ENCODE measurements around the gene PKN3. TPM values are rescaled to one million over a fixed set of nuclear protein-coding genes. Genes with fewer than 3 reads are reported as not detected.
"Not testable (repeated sequence)": the region's sequence is repeated elsewhere in the genome, so short reads cannot be mapped to it uniquely, and the experiment has no call there.

PKN3 gene
- polyA plus RNA-seq: 1 to 10 TPM; 2.1 to 3.9 (median 2.9) TPM

DNA sequence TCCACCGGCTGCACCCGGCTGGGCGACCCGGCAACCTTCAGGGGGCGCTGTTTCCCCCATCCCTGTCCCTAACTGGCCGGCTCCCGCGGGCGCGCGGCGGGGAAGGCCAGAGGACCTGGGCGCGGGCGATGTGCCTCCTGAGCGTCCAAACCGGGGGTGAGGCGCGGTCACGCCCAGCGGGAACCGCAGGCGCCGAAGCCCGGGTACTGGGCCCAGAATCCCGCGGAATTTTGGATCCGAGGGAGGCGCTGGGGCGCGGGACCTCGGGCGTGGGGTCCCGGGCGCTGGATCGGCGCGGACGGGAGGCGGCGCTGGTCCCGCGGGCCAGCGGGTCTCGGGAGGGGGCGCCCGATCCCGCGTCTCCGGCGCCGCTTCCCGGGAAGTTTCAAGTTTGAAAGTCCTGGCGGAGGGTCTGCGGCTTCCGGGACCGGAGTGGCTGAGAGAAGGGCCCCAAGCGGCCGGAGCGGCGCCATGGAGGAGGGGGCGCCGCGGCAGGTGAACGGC lies at the start of gene PKN3:
Gene PKN3 (plus strand): TSS at position 59 of the 504 bp plus-strand sequence. CDS start 413 bp downstream, at position 472.
- H3K9me3 Mint-ChIP-seq: no peaks in the 10 kb centered on the region
- DNase-seq: peak; percentile 82 to 85 (median 84)
- H3K27me3 Mint-ChIP-seq (ENCODE audit: low read depth in 3 of 3): peaks cover 0 to 2% (median under 1%) of the 10 kb centered on the region in 3 donors
- peaks cover 6 to 10% of the 10 kb centered on the region in 2 donors for H3K4me1 Mint-ChIP-seq
- H3K4me3 Mint-ChIP-seq: peak within 1 kb of the TSS; percentile 84 to 95 (median 91)
- H3K27ac Mint-ChIP-seq: peak within 1 kb of the TSS in 3 of 6 donors; percentile 55 to 89 (median 69)
- no peaks in the 10 kb centered on the region for H3K36me3 Mint-ChIP-seq

DNA sequence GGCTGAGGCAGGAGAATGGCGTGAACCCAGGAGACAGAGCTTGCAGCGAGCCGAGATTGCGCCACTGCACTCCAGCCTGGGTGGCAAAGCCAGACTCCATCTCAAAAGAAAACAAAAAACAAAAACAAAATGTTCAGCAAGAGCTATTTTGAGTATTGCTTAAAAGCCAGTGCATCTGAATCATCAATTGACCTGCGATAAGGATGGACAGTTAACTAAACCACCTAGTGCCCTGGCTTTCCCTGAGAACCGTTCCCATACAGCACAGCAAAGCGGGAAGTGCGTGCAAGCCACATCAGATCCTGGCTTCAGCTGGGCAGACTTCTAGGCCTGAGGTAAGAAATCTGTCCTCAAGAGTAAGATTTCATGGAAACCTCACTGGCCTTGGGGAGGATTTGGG lies 48.4 kb upstream of the PKN3 start:
- Mint-ChIP-seq H3K4me1 (peaks cover 9% of the 10 kb centered on the region in 2 donors), H3K36me3 (no peaks in the 10 kb centered on the region), H3K27me3 (ENCODE audit: low read depth in 3 of 3) (peaks cover 0 to 7% (median 5%) of the 10 kb centered on the region in 3 donors), H3K27ac (peak overlapping the region in 1 of 6 donors; percentile 64), H3K9me3 (no peaks in the 10 kb centered on the region), H3K4me3 (no peak overlapping the region)
- no peak for DNase-seq

DNA sequence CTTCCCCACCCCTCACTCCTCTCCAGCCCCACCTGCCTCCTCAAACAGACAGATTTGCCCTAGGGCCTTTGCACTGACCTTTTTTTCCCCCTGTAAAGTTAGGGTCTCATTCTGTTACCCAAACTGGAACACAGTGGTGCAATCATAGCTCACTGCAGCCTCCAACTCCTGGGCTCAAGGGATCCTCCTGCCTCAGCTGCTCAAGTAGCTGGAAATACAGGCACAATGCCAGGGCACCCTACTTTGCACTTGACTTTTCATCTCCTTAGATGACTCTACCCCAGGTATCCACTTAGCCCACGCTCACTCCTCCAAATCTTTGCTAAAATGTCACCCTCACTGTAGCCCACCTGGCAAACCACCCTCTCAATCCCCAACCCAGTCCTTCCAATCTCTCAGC lies 47.8 kb upstream of the PKN3 start:
- Mint-ChIP-seq H3K27me3 (ENCODE audit: low read depth in 3 of 3) (peaks cover 0 to 7% (median 5%) of the 10 kb centered on the region in 3 donors), H3K36me3 (no peaks in the 10 kb centered on the region), H3K4me3 (peak overlapping the region; percentile 6 to 74 (median 33)), H3K4me1 (peaks cover 9% of the 10 kb centered on the region in 2 donors), H3K9me3 (no peaks in the 10 kb centered on the region), H3K27ac (peak overlapping the region in 4 of 6 donors; percentile 3 to 64 (median 16))
- no peak for DNase-seq

DNA sequence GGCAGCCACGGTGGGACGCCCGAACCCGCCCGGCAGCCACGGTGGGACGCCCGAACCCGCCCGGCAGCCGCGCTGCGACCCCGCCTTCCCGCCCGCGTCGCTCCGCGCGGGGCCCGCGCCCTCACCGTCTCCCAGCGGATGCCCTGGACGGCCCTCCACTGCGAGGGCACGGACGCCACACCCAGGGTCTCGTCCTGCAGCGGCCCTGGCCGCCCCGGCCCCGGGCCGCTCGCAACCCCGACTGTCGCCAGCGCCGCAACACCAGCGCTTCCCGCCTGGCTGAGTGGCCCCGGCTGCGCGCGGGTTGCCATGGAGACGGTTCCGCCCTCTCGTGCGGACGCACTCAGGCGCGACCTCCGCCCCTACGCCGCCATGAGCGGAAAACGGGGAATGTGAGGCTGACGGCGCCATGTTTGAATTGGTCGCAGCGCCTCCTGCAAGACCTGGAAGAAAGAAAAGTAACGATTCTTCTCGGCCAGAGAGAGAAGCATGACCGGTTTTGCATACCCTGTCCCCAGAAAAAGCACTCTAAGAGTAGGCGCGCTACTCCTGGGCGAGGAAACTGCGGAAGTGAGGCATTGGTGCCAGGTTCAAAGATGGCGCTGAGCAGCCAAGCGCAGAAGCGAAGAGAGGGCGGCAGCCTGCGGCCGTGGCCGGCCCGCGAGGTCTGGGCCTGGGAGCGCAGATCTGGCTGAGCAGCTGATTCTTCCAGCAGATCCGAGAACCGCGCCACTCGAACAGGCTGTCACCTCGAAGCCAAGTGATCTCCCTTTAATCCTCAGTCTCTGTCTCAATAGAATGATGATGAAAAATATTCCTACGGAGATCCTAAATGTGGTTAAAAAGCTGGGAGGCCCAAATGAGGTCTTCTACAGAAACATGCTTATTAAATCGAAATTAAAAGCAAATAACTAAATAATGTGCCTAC lies 45.6 kb upstream of the PKN3 start, which contains the start of gene DYNC2I2:
Gene DYNC2I2 (minus strand): TSS at position 432 of the 928 bp plus-strand sequence. CDS start 121 bp downstream, at position 311.
- H3K27me3 Mint-ChIP-seq (ENCODE audit: low read depth in 3 of 3): peaks cover 0 to 7% (median 5%) of the 10 kb centered on the region in 3 donors

DNA sequence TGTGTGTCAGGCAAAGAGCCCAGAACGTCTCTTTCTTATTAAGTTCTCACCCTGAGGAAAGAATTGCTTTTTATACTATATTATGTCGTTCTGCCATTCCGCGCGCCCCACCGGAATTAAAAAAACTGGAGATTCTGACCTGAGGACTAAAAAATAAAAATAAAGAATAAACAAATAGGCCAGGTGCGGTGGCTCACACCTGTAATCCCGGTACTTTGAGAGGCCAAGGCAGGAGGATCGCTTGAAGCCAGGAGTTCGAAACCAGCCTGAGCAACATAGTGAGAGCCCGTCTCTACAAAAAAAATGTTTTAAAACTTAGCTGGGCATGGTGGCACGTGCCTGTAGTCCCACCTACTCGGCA lies 45.0 kb upstream of the PKN3 start:
- Mint-ChIP-seq H3K4me3 (peak overlapping the region; percentile 88 to 97 (median 93)), H3K27ac (peak overlapping the region; percentile 95 to 100 (median 100)), H3K4me1 (peaks cover 9% of the 10 kb centered on the region in 2 donors), H3K36me3 (no peaks in the 10 kb centered on the region), H3K27me3 (ENCODE audit: low read depth in 3 of 3) (peaks cover 0 to 7% (median 5%) of the 10 kb centered on the region in 3 donors), H3K9me3 (no peaks in the 10 kb centered on the region)
- DNase-seq: no peak

More for the DNA sequence above, 45.6 kb upstream of the PKN3 start, which contains the start of gene DYNC2I2:
- H3K4me3 Mint-ChIP-seq: peak within 1 kb of the TSS; percentile 88 to 97 (median 93)
- no peaks in the 10 kb centered on the region for H3K36me3 Mint-ChIP-seq
- no peaks in the 10 kb centered on the region for H3K9me3 Mint-ChIP-seq
- H3K27ac Mint-ChIP-seq: peak within 1 kb of the TSS; percentile 95 to 100 (median 100)
- DNase-seq: peak; percentile 96 to 97 (median 96)
- peaks cover 9% of the 10 kb centered on the region in 2 donors for H3K4me1 Mint-ChIP-seq

DNA sequence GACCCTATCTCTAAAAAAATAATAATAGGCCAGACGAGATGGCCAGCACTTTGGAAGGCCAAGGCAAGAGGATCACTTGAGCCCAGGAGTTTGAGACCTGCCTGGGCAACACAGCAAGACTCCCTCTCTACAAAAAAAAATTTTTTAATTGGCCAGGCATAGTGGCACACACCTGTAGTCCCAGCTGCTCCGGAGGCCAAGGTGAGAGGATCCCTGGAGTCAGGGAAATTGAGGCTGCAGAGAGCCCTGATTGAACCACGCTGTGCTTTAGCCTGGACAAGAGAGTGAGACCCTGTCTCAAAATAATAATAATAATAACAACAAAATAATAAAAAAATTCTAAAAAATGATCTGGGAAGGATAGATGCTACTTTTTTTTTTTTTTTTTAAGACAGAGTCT lies 44.5 kb upstream of the PKN3 start:
- Mint-ChIP-seq H3K27ac (peak overlapping the region in 3 of 6 donors; percentile 95 to 100 (median 100)), H3K4me3 (peak overlapping the region in 2 of 5 donors; percentile 15 to 21), H3K9me3 (no peaks in the 10 kb centered on the region)

DNA sequence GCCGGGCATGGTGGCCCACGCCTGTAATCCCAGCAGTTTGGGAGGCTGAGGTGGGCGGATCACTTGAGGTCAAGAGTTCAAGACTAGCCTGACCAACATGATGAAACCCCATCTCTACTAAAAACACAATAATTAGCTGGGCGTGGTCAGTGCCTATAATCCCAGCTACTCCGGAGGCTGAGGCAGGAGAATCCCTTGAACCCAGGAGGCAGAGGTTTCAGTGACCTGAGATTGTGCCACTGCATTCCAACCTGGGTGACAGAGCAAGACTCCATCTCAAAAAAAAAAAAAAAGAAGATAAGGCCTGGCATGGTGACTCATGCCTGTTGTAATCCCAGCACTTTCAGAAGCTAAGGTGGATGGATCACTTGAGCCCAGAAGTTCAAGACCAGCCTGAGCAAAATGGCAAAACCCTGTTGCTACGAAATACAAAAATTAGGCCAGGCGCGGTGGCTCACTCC lies 35.8 kb upstream of the PKN3 start:
- not testable (repeated sequence) for H3K27me3 Mint-ChIP-seq (ENCODE audit: low read depth in 3 of 3); H3K27ac Mint-ChIP-seq; H3K36me3 Mint-ChIP-seq; DNase-seq; H3K4me3 Mint-ChIP-seq; H3K4me1 Mint-ChIP-seq; H3K9me3 Mint-ChIP-seq

More for the DNA sequence above, 44.5 kb upstream of the PKN3 start:
- Mint-ChIP-seq H3K4me1 (peaks cover 9% of the 10 kb centered on the region in 2 donors), H3K36me3 (no peaks in the 10 kb centered on the region), H3K27me3 (ENCODE audit: low read depth in 3 of 3) (peaks cover 0 to 7% (median 5%) of the 10 kb centered on the region in 3 donors)
- DNase-seq: no peak

DNA sequence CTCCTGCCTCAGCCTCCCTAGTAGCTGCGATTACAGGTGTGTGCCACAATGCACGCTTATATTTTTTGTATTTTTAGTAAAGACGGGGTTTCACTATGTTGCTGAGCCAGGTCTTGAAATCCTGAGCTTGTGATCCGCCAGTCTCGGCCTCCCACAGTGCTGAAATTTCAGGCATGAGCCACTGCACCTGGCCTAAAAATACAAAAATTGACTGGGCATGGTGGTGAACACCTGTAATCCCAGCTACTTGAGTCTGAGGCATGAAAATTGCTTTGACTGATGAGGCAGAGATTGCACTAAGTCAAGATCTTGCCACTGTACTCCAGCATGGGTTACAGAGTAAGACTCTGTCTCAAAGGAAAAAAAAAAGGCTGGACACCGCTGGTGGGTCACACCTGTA lies 32.5 kb upstream of the PKN3 start:
- DNase-seq: no peak
- Mint-ChIP-seq H3K27ac (no peak overlapping the region), H3K9me3 (no peaks in the 10 kb centered on the region), H3K36me3 (no peaks in the 10 kb centered on the region), H3K4me3 (no peak overlapping the region), H3K4me1 (no peaks in the 10 kb centered on the region), H3K27me3 (ENCODE audit: low read depth in 3 of 3) (no peaks in the 10 kb centered on the region)

DNA sequence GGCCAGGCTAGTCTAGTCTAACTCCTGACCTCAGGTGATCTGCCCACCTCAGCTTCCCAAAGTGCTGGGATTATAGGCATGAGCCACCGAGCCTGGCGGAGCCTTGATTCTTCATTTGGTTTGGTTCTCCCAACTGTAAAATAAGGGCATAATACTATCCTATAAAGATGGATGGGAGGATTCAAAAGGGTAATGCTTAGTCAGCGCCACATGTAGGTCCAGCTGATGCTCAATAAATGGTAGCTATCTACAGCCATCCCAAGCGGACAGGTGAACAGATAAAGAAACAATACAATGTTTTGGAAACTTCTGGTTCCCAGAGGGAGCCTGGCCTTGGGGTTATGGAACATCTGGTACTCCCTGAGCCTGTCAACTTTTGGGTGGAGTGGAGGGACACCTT lies 26.9 kb upstream of the PKN3 start:
- Mint-ChIP-seq H3K36me3 (no peaks in the 10 kb centered on the region), H3K27ac (no peak overlapping the region), H3K27me3 (ENCODE audit: low read depth in 3 of 3) (no peaks in the 10 kb centered on the region), H3K9me3 (no peaks in the 10 kb centered on the region), H3K4me3 (no peak overlapping the region), H3K4me1 (no peaks in the 10 kb centered on the region)
- DNase-seq: no peak

DNA sequence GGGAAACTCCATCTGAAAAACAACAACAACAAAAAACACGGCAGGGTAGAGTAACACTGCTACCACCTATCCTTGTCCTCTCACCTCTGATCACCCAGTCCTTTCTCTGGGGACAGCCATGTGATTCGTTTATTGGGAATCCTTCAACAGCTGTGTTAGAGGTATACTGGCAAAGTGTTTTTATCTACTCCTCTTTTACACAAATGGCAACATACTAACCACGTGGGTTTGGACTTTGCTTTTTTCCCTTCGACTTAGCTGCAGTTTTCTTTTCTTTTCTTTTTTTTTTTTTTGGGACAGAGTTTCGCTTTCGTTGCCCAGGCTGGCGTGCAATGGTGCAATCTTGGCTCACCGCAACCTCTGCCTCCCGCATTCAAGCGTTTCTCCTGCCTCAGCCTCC lies 24.5 kb upstream of the PKN3 start:
- no peak for DNase-seq
- no peaks in the 10 kb centered on the region for H3K27me3 Mint-ChIP-seq (ENCODE audit: low read depth in 3 of 3)
- no peaks in the 10 kb centered on the region for H3K36me3 Mint-ChIP-seq
- H3K9me3 Mint-ChIP-seq: no peaks in the 10 kb centered on the region
- no peak overlapping the region for H3K27ac Mint-ChIP-seq
- H3K4me1 Mint-ChIP-seq: peaks cover 4 to 7% of the 10 kb centered on the region in 2 donors
- no peak overlapping the region for H3K4me3 Mint-ChIP-seq

DNA sequence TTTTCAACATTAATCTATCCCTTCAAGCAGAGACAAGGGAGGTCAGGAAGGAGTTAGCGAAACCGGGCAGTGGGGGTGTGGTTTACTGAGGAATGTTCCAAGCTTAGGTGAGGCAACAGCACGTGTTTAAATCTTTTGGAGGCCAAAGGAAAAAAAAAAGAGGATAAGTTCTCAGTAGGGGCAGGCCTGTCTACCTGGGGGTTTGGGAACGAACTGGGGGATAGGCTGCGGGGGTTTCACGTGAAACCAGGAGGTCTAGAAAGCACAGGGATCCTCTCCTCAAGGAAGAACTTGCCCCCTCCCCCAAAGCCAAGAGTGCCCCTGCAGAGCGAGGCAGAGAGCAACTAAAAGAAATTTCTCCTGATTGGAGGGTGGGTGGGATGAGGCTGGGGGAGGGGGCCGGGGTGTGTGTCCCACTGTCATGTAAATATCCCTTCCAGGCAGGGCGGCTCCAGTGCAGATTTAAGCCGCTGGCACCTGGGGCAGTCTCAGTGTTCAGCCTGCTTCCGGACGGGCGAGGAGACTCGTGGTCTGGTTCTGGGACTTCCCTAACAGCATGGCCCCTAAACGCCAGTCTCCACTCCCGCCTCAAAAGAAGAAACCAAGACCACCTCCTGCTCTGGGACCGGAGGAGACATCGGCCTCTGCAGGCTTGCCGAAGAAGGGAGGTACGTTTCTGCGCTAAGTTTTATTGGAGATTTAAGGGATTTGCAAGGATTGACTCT lies 18.8 kb upstream of the PKN3 start:
- Mint-ChIP-seq H3K4me3 (peak overlapping the region; percentile 92 to 99 (median 98)), H3K36me3 (peaks cover 0 to 4% (median 0%) of the 10 kb centered on the region in 3 donors), H3K27me3 (ENCODE audit: low read depth in 3 of 3) (peaks cover 0 to 13% (median 4%) of the 10 kb centered on the region in 3 donors), H3K9me3 (no peaks in the 10 kb centered on the region), H3K27ac (peak overlapping the region; percentile 95 to 100 (median 98)), H3K4me1 (peaks cover 53 to 57% of the 10 kb centered on the region in 2 donors)
- peak; percentile 33 to 49 (median 47) for DNase-seq

DNA sequence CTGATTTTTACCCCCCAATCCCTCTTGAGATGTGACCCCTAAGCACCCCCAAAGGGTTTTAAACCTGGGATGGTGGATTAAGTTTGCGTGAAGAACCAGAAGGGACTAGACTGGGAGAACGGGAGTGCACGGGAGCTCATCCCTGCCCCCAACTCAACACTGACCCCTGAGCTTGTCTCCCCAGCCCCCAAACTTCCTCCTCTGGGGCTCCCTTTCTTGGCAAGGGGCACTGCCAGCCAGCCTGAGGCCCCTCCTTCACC lies 18.3 kb upstream of the PKN3 start:
- Mint-ChIP-seq H3K27ac (peak overlapping the region; percentile 95 to 100 (median 98)), H3K4me3 (peak overlapping the region; percentile 92 to 99 (median 98)), H3K27me3 (ENCODE audit: low read depth in 3 of 3) (peaks cover 0 to 14% (median 4%) of the 10 kb centered on the region in 3 donors), H3K36me3 (peaks cover 0 to 4% (median 0%) of the 10 kb centered on the region in 3 donors), H3K9me3 (no peaks in the 10 kb centered on the region), H3K4me1 (peaks cover 53 to 57% of the 10 kb centered on the region in 2 donors)
- no peak for DNase-seq

DNA sequence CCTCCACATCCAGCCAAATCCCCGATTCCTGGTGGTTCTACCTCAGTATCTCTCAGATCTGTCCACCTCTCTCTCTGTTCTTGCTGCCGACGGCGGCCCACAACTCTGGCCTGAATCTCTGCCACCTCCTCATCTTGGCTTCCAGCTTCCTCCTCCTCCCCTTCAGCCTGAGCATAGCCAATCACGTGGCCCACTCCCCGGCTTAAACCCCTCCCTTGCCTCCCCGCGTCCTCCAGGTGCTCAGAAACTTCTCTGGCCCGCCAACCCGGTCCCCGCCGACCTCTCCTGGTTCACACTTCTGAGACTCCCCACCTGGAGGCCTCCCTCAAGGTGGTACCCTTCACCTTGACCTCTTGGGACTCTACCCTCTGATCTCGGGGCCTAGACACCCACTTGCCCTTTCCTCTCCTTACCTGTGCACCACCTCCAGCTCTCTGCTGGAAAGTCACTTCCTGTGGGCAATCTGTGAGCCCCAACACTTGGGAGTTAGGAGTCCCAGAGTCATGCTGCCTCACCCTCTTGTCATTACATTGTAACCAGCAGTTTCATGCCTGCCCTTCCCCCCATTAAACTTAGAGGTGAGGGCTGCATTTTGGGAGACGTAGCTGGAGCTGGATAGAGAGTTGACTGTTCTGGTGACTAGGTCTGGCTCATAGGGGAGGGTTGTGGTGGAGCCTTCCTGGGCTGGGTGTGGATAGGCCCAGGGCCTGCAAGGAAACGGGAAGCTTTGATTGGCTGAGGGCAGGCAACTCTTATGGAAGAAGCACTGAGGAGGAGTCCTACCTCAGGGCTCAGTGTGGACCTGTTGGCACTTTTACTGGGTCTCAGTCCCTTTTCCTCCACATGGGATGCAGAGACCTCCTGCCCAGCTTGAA lies 17.7 kb upstream of the PKN3 start:
- Mint-ChIP-seq H3K4me3 (peak overlapping the region; percentile 92 to 99 (median 98)), H3K9me3 (no peaks in the 10 kb centered on the region), H3K27me3 (ENCODE audit: low read depth in 3 of 3) (peaks cover 0 to 16% (median 4%) of the 10 kb centered on the region in 3 donors), H3K4me1 (peaks cover 53 to 57% of the 10 kb centered on the region in 2 donors), H3K27ac (peak overlapping the region; percentile 95 to 100 (median 98)), H3K36me3 (peaks cover 0 to 4% (median 0%) of the 10 kb centered on the region in 3 donors)
- DNase-seq: peak; percentile 67 to 68 (median 68)
